NCI-H2029 treated with DMSO at 0.1 percent for 48 hours (cell line): ENCODE results near the gene ZNF814.
"Not testable (repeated sequence)": the region's sequence is repeated elsewhere in the genome, so short reads cannot be mapped to it uniquely, and the experiment has no call there.

Source experiments
- DNase-seq: peaks from one replicate; lab custom pipeline; 2025; lab: John Stamatoyannopoulos, UW

ZNF814 gene

GRCh38 chr19:57816652-57817051 is 72.2 kb downstream of the ZNF814 start:
- DNase-seq, result no peak

GRCh38 chr19:57815247-57816075 is 73.4 kb downstream of the ZNF814 start:
- no peak for DNase-seq

- peak; percentile 90 for DNase-seq
Measured at GRCh38 chr19:57814505-57815246, 74.2 kb downstream of the ZNF814 start, which contains the start of gene ZNF552. TSS of gene ZNF552 (minus strand) at chr19:57814913. CDS start at chr19:57814743, 170 bp downstream.

GRCh38 chr19:57813919-57814504 is 74.8 kb downstream of the ZNF814 start:
- no peak for DNase-seq

GRCh38 chr19:57812975-57813820 is 75.6 kb downstream of the ZNF814 start:
- not testable (repeated sequence) for DNase-seq

GRCh38 chr19:57812226-57812625 is 76.6 kb downstream of the ZNF814 start:
- no peak for DNase-seq

- not testable (repeated sequence) for DNase-seq
Measured at GRCh38 chr19:57810410-57811295, 78.2 kb downstream of the ZNF814 start.

- DNase-seq, result no peak
Measured at GRCh38 chr19:57807541-57807940, 81.3 kb downstream of the ZNF814 start.

GRCh38 chr19:57803594-57804325 is 85.1 kb downstream of the ZNF814 start:
- peak; percentile 76 for DNase-seq

GRCh38 chr19:57803265-57803593 is 85.6 kb downstream of the ZNF814 start:
- DNase-seq, result peak; percentile 20

- DNase-seq, result no peak
Measured at GRCh38 chr19:57802269-57802668, 86.6 kb downstream of the ZNF814 start.

- no peak for DNase-seq
Measured at GRCh38 chr19:57800696-57801095, 88.1 kb downstream of the ZNF814 start.
